ENCODE measurements around the gene DYNLT1.

DNA sequence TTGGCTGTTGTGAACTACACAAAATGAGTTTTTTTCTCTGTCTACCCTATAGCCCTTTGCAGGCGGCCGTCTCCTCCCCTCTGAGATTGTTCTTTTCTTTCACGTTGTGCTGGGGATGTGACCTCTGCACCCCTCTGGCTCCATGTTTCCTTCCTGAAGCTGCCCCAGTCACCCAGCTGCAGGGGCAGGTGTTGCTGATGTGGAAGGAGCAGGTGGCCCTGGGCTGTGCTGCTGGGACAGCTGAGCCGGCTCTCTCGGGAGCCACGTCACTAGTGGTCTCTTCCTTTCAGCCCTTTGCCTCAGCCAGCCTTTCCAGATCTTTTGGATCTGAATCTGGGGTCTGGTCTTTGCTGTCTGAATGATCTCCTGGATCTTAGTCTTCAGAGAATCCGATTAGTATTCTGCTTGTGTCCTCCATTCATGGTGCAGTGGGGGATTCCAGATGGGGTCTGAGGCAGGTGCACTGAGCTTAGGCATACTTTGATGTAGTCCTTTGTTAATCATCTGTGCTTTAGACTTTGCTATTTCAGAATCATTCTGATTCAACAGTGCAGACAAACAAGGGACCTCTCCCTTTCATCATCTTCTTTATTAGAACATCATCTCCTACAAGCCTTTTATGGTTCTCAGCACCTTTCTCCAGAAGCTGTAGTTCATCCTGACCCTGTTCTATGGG is 53.3 kb downstream of the DYNLT1 start:
- TF ChIP-seq ZNF496 (CRISPR knock-in tag; IDR thresholded peaks at IDR 0.05; ENCODE audit: insufficient replicate concordance) (no peak), FOXA1 (IDR thresholded peaks at IDR 0.05) (no peak), FOXA1 (CRISPR knock-in tag; IDR thresholded peaks at IDR 0.05) (no peak), MEF2D (CRISPR knock-in tag; IDR thresholded peaks at IDR 0.05) (no peak), SMAD1 (CRISPR knock-in tag; IDR thresholded peaks at IDR 0.05; ENCODE audit: borderline replicate concordance, low read depth) (no peak), HDAC2 (CRISPR knock-in tag; IDR thresholded peaks at IDR 0.05) (no peak), PITX1 (CRISPR knock-in tag; IDR thresholded peaks at IDR 0.05) (no peak), POLR2A (IDR thresholded peaks at IDR 0.05; ENCODE audit: insufficient read depth in 1 of 2, low read depth in 2 of 2, low read length in 2 of 2) (no peak), MTA3 (CRISPR knock-in tag; IDR thresholded peaks at IDR 0.05) (no peak)
